ENCODE data around the gene SPACA9.

SPACA9 gene

DNA sequence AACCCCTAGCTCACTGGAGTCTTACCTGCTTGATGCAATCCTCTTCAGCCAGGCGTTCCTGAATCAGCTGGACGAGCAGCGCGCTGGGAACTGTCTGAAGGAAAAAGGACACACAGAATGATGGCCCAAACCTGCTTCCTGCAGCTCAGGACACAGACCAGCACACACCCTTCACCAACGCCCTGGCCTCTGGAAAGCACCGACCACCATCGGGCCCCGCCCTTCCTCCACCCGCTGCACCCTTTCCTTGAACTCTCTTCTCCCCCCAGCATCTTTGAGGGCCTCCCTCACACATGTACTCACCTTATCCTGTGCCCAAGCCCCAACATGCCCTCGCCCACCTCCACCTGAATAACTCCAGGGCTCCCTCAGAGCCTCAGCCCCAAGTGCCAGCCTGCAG is 23.9 kb upstream of the SPACA9 start:
- Histone ChIP-seq H3K9ac (ENCODE audit: low read length) (no peak overlapping the region), H3K4me3 (ENCODE audit: low read length) (no peak overlapping the region), H3K4me2 (ENCODE audit: low read length) (no peak overlapping the region), H3K36me3 (replicated peaks; ENCODE audit: low read depth, low read length) (no peaks in the 10 kb centered on the region), H4K20me1 (ENCODE audit: insufficient read depth, low read length) (no peaks in the 10 kb centered on the region), H3K4me1 (ENCODE audit: low read length) (peaks cover 9% of the 10 kb centered on the region), H3K9me3 (ENCODE audit: insufficient read depth, low read length) (no peaks in the 10 kb centered on the region), H2AFZ (ENCODE audit: low read depth, low read length) (no peak overlapping the region), H3K27me3 (ENCODE audit: low read depth, low read length) (peaks cover 4% of the 10 kb centered on the region; the same call in 1 of the 2 replicates), H3K79me2 (ENCODE audit: low read length) (no peaks in the 10 kb centered on the region), H3K27ac (ENCODE audit: low read length) (no peak overlapping the region)
- TF ChIP-seq EZH2phosphoT487 (IDR thresholded peaks at IDR 0.05; ENCODE audit: low read depth) (no peak), CTCF (IDR thresholded peaks at IDR 0.05; ENCODE audit: low read depth, low read length) (no peak)

DNA sequence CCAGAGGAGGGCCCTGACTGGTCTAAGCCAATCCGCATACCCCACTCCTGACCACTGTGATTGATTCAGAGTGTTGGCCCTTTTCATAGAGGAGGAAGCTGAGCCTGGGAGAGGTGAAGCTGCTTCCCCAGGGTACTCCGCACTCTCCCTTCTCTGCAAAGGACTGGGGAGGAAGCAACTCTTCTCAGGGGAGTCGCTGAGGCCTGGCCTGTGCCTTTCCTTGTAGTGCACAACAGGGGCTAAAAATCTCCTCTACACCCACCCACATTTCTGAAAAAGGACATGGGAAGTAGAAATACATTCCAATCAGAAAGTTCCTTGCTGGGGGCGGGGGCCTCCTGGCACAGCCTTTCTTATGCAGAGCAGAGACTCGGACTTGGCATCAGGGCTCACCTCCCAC is 22.8 kb upstream of the SPACA9 start:
- no peaks in the 10 kb centered on the region for H4K20me1 ChIP-seq (ENCODE audit: insufficient read depth, low read length)
- H3K36me3 ChIP-seq (replicated peaks; ENCODE audit: low read depth, low read length) = no peaks in the 10 kb centered on the region
- no peak overlapping the region for H3K4me3 ChIP-seq (ENCODE audit: low read length)
- H3K27me3 ChIP-seq (ENCODE audit: low read depth, low read length) = peaks cover 4% of the 10 kb centered on the region; the same call in 1 of the 2 replicates
- TF ChIP-seq EZH2phosphoT487 (IDR thresholded peaks at IDR 0.05; ENCODE audit: low read depth) (no peak), CTCF (IDR thresholded peaks at IDR 0.05; ENCODE audit: low read depth, low read length) (no peak)
- no peaks in the 10 kb centered on the region for H3K79me2 ChIP-seq (ENCODE audit: low read length)
- H3K9ac ChIP-seq (ENCODE audit: low read length) = no peak overlapping the region
- no peak overlapping the region for H2AFZ ChIP-seq (ENCODE audit: low read depth, low read length)
- no peak overlapping the region for H3K27ac ChIP-seq (ENCODE audit: low read length)
- no peaks in the 10 kb centered on the region for H3K9me3 ChIP-seq (ENCODE audit: insufficient read depth, low read length)
- H3K4me1 ChIP-seq (ENCODE audit: low read length) = peaks cover 5% of the 10 kb centered on the region
- H3K4me2 ChIP-seq (ENCODE audit: low read length) = no peak overlapping the region

DNA sequence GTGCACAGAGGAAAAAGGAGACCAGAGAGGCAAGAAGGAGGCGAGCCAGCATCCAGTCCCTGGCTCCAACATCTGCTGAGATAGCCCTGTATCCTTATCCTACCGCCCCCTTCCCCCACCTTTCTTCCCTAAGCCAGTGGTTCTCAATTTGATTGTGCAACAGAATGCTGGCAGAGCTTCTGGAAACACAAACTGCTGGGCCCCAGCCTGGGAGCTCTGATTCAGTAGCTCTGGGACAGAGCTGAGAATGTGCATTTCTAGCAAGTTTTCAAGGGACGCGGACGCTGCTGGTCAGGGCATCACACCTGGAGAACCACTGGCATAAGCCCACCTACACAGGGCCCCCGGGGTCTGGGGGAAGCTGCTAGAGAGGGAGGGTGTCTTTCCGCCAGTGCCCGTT is 21.7 kb upstream of the SPACA9 start:
- Histone ChIP-seq H3K4me3 (ENCODE audit: low read length) (no peak overlapping the region), H3K4me2 (ENCODE audit: low read length) (no peak overlapping the region), H3K36me3 (replicated peaks; ENCODE audit: low read depth, low read length) (no peaks in the 10 kb centered on the region), H3K27me3 (ENCODE audit: low read depth, low read length) (peaks cover 4% of the 10 kb centered on the region; the same call in 1 of the 2 replicates), H3K79me2 (ENCODE audit: low read length) (no peaks in the 10 kb centered on the region), H3K9me3 (ENCODE audit: insufficient read depth, low read length) (no peaks in the 10 kb centered on the region), H3K27ac (ENCODE audit: low read length) (no peak overlapping the region), H2AFZ (ENCODE audit: low read depth, low read length) (no peak overlapping the region), H3K4me1 (ENCODE audit: low read length) (no peaks in the 10 kb centered on the region), H3K9ac (ENCODE audit: low read length) (no peak overlapping the region), H4K20me1 (ENCODE audit: insufficient read depth, low read length) (no peaks in the 10 kb centered on the region)
- TF ChIP-seq CTCF (IDR thresholded peaks at IDR 0.05; ENCODE audit: low read depth, low read length) (no peak), EZH2phosphoT487 (IDR thresholded peaks at IDR 0.05; ENCODE audit: low read depth) (no peak)

DNA sequence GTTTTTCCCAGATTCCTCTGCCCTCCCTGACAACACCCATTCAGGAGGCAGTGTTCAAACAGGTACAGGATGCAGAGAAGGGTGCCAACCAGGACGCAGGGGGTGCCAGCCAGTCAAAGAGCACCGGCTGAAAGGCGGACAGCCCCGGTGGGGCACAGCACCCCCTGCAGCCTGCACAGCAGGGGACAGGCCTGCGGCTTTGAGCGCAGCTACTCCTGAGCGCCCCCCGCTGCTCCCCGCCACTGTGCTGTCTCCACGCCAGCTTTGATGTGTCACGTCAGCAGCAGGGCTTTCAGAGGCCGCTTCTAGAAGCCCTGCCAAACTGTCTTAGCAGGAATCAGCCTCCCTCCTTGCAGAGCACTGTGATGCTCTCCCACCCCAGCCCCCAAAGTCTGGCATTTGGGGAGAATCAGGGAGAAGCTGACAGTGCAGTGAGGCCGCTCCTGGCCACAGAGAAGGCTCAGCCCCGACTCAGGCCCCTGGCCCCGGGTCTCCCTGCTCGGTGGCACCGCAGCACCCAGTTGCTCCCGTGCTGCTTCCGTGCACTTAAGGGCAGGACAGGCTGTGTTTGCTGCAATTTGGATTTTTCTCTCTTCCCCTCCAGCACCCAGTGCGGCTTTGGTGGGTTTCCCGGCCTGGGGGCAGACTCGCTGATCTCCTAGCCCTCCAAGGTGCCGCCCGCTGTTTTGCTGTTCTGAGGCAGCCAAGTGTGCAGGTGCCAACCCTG is 20.9 kb upstream of the SPACA9 start:
- no peak overlapping the region for H2AFZ ChIP-seq (ENCODE audit: low read depth, low read length)
- no peaks in the 10 kb centered on the region for H4K20me1 ChIP-seq (ENCODE audit: insufficient read depth, low read length)
- no peaks in the 10 kb centered on the region for H3K36me3 ChIP-seq (replicated peaks; ENCODE audit: low read depth, low read length)
- H3K4me3 ChIP-seq (ENCODE audit: low read length) = no peak overlapping the region
- H3K4me1 ChIP-seq (ENCODE audit: low read length) = no peaks in the 10 kb centered on the region
- no peaks in the 10 kb centered on the region for H3K79me2 ChIP-seq (ENCODE audit: low read length)
- no peak overlapping the region for H3K27ac ChIP-seq (ENCODE audit: low read length)
- H3K9ac ChIP-seq (ENCODE audit: low read length) = no peak overlapping the region
- no peaks in the 10 kb centered on the region for H3K9me3 ChIP-seq (ENCODE audit: insufficient read depth, low read length)
- H3K4me2 ChIP-seq (ENCODE audit: low read length) = no peak overlapping the region
- H3K27me3 ChIP-seq (ENCODE audit: low read depth, low read length) = peaks cover 4% of the 10 kb centered on the region; the same call in 1 of the 2 replicates
- no peak for TF ChIP-seq EZH2phosphoT487 (IDR thresholded peaks at IDR 0.05; ENCODE audit: low read depth)
- no peak for TF ChIP-seq CTCF (IDR thresholded peaks at IDR 0.05; ENCODE audit: low read depth, low read length)

Measured in OCI-LY3 (cell line).